ENCODE measurements around the gene DPH2.

- TF ChIP-seq MTA3 (IDR thresholded peaks at IDR 0.05; ENCODE audit: borderline replicate concordance, low read length) = no peak
- TF ChIP-seq NFYB (IDR thresholded peaks at IDR 0.05; ENCODE audit: insufficient read depth, low read depth, low read length) = no peak
- no peak for TF ChIP-seq POLR2AphosphoS5 (IDR thresholded peaks at IDR 0.05; ENCODE audit: low read length)
- TF ChIP-seq POLR2A (IDR thresholded peaks at IDR 0.05; ENCODE audit: low read depth, low read length) = no peak
- no peak for TF ChIP-seq CTCF (IDR thresholded peaks at IDR 0.05 in 2 of 3, conservative IDR thresholded peaks at IDR 0.05 in 1 of 3; ENCODE audit: control insufficient read depth in 2 of 3, extremely low read depth in 1 of 3, insufficient read depth in 1 of 3, low read depth in 3 of 3, low read length in 3 of 3)
- no peak for TF ChIP-seq CREB1 (IDR thresholded peaks at IDR 0.05; ENCODE audit: low read depth)
- TF ChIP-seq MAX (IDR thresholded peaks at IDR 0.05; ENCODE audit: low read depth, low read length) = no peak
- no peak for TF ChIP-seq MEF2B (IDR thresholded peaks at IDR 0.05; ENCODE audit: partially characterized antibody, poor library complexity, severe bottlenecking)
- no peak for TF ChIP-seq ASH2L (IDR thresholded peaks at IDR 0.05; ENCODE audit: borderline replicate concordance, low read depth)
- no peak for TF ChIP-seq MYB (IDR thresholded peaks at IDR 0.05; ENCODE audit: borderline replicate concordance, low read depth, low read length)
- TF ChIP-seq CHD4 (IDR thresholded peaks at IDR 0.05) = no peak
- TF ChIP-seq ZNF207 (IDR thresholded peaks at IDR 0.05; ENCODE audit: borderline replicate concordance) = no peak
- no peak for TF ChIP-seq TBL1XR1 (IDR thresholded peaks at IDR 0.05; ENCODE audit: low read depth, low read length)
- TF ChIP-seq SPI1 (IDR thresholded peaks at IDR 0.05; ENCODE audit: borderline replicate concordance, insufficient read depth, low read depth, low read length) = no peak
Measured at GRCh38 chr1:43937179-43937865, 32.5 kb upstream of the DPH2 start.

Measured in GM12878 (cell line).